H1 (cell line): ENCODE results near the gene ARFGAP3. TPM values are rescaled to one million over a fixed set of nuclear protein-coding genes. Genes with fewer than 3 reads are reported as not detected.
A peak's percentile ranks its signal among the peaks of the same experiment; 100 is the strongest.

Experiments used
- CTCF ChIA-PET: fragments of 300-600 bp; sonication (Branson Sonifier 250); formaldehyde crosslinking; loops from one replicate; lab custom pipeline; 2021; ENCODE audit not compliant: partially characterized antibody; lab: Charles Lee
- POLR2A ChIA-PET: fragments of 300-600 bp; sonication (Branson Sonifier 250); formaldehyde crosslinking; loops from one replicate; lab custom pipeline; 2021; ENCODE audit warnings: inconsistent platforms; ENCODE audit not compliant: partially characterized antibody; lab: Charles Lee
- DNase-seq, 2 experiments: peaks; one replicate each; pipeline versions ENCODE4 v3.0.0 to v3.0.0-alpha.2; 2010 to 2022; ENCODE audit warnings: low spot score in 2 of 2, low read depth in 1 of 2, mixed read lengths in 1 of 2
- FAIRE-seq: peaks from 2 replicates; lab custom pipeline; 2011; peaks lifted over from hg19 to GRCh38; lab: Jason Lieb, UNC
- H2AFZ ChIP-seq: 2 replicates; pipeline ENCODE4 v1.8.1; 2012; ENCODE audit warnings: low read length, inconsistent platforms
- H2AK5ac ChIP-seq: 2 replicates; pipeline ENCODE4 v1.6.1; 2013; ENCODE audit warnings: low read depth, low read length
- H2BK120ac ChIP-seq: replicated peaks from 2 replicates; pipeline ENCODE3; 2013; ENCODE audit warnings: low read depth, low read length, inconsistent platforms
- H2BK12ac ChIP-seq: 2 replicates; pipeline ENCODE4 v1.6.1; 2013; ENCODE audit warnings: low read depth, low read length
- H2BK15ac ChIP-seq: 2 replicates; pipeline ENCODE4 v1.6.1; 2013; ENCODE audit warnings: low read length
- H2BK20ac ChIP-seq: 2 replicates; pipeline ENCODE4 v1.6.1; 2013; ENCODE audit warnings: low read length
- H2BK5ac ChIP-seq: 2 replicates; pipeline ENCODE4 v1.6.1; 2013; ENCODE audit warnings: low read depth, low read length
- H3K14ac ChIP-seq: 2 replicates; pipeline ENCODE4 v1.6.1; 2013; ENCODE audit warnings: inconsistent platforms; ENCODE audit not compliant: insufficient read length
- H3K18ac ChIP-seq: 2 replicates; pipeline ENCODE4 v1.6.1; 2013; ENCODE audit warnings: low read length; ENCODE audit errors: extremely low read depth
- H3K23ac ChIP-seq: 2 replicates; pipeline ENCODE4 v1.6.1; 2013; ENCODE audit warnings: inconsistent platforms; ENCODE audit not compliant: insufficient read length
- H3K23me2 ChIP-seq: 2 replicates; pipeline ENCODE4 v1.6.1; 2013; ENCODE audit warnings: low read depth, low read length
- H3K27ac ChIP-seq: 2 replicates; pipeline ENCODE4 v1.6.1; 2011; ENCODE audit warnings: low read depth, low read length, inconsistent platforms
- H3K27me3 ChIP-seq, 4 experiments: replicated peaks in 1 of 4; 1 replicate in 1 of 4; 2 replicates in 3 of 4; pipeline versions ENCODE4 v1.6.1 to v1.8.1; 2011 to 2013; ENCODE audit warnings: low read length in 3 of 4, mild to moderate bottlenecking in 3 of 4, inconsistent platforms in 2 of 4, mixed read lengths in 2 of 4, moderate library complexity in 1 of 4; ENCODE audit not compliant: control insufficient read depth in 3 of 4, insufficient read depth in 3 of 4; ENCODE audit errors: extremely low read depth in 1 of 4
- H3K36me3 ChIP-seq, 4 experiments: 2 replicates each; pipeline versions ENCODE4 v1.6.1 to v1.8.1; 2011 to 2013; ENCODE audit warnings: mild to moderate bottlenecking in 4 of 4, low read length in 3 of 4, moderate library complexity in 2 of 4, control low read depth in 1 of 4, inconsistent platforms in 1 of 4; ENCODE audit not compliant: insufficient read depth in 4 of 4, control insufficient read depth in 2 of 4
- H3K4ac ChIP-seq: replicated peaks from 2 replicates; pipeline ENCODE3; 2013; ENCODE audit warnings: low read length, low read depth, mixed read lengths, inconsistent platforms; ENCODE audit not compliant: insufficient read length
- H3K4me1 ChIP-seq, 4 experiments: replicated peaks in 1 of 4; 1 replicate in 1 of 4; 2 replicates in 3 of 4; pipeline versions ENCODE4 v1.6.1 to v1.8.1; 2011 to 2013; ENCODE audit warnings: low read length in 3 of 4, inconsistent platforms in 2 of 4, mixed read lengths in 1 of 4; ENCODE audit not compliant: insufficient read depth in 4 of 4, control insufficient read depth in 3 of 4
- H3K4me2 ChIP-seq, 2 experiments: 2 replicates each; pipeline versions ENCODE4 v1.6.1 to v1.8.1; 2011 to 2013; ENCODE audit warnings: low read depth in 2 of 2, low read length in 2 of 2, control low read depth in 1 of 2, inconsistent platforms in 1 of 2, mild to moderate bottlenecking in 1 of 2; ENCODE audit not compliant: insufficient read depth in 1 of 2
- H3K4me3 ChIP-seq, 4 experiments: fragments of 200-600, 300-600 bp in 1 of 4; sonication (generic), shearing (Covaris generic), sonication (Bioruptor Twin) in 1 of 4; 2 replicates each; pipeline versions ENCODE4 v1.5.1 to v1.8.1; 2011 to 2016; ENCODE audit warnings: low read length in 4 of 4, low read depth in 3 of 4, control low read depth in 2 of 4, inconsistent platforms in 2 of 4, mild to moderate bottlenecking in 2 of 4, mixed read lengths in 1 of 4, moderate library complexity in 1 of 4; ENCODE audit not compliant: insufficient read depth in 2 of 4; ENCODE audit errors: extremely low read depth in 1 of 4
- H3K56ac ChIP-seq: replicated peaks from 2 replicates; pipeline ENCODE3; 2013; ENCODE audit warnings: low read depth, mild to moderate bottlenecking, mixed read lengths, low read length, inconsistent platforms; ENCODE audit not compliant: insufficient read length
- H3K79me1 ChIP-seq: 2 replicates; pipeline ENCODE4 v1.6.1; 2013; ENCODE audit warnings: low read depth, low read length, control low read depth
- H3K79me2 ChIP-seq, 2 experiments: 2 replicates each; pipeline versions ENCODE4 v1.6.1 to v1.8.1; 2012 to 2013; ENCODE audit warnings: low read length in 2 of 2, mild to moderate bottlenecking in 2 of 2, inconsistent platforms in 1 of 2; ENCODE audit not compliant: insufficient read depth in 2 of 2, control insufficient read depth in 1 of 2
- H3K9ac ChIP-seq, 4 experiments: replicated peaks in 1 of 4; 1 replicate in 1 of 4; 2 replicates in 3 of 4; pipeline versions ENCODE4 v1.6.1 to v1.8.1; 2011 to 2013; ENCODE audit warnings: low read depth in 3 of 4, low read length in 3 of 4, control low read depth in 2 of 4, mild to moderate bottlenecking in 2 of 4, moderate library complexity in 2 of 4, inconsistent platforms in 1 of 4; ENCODE audit errors: extremely low read depth in 1 of 4
- H3K9me3 ChIP-seq, 2 experiments: 2 replicates each; pipeline versions ENCODE4 v1.6.1 to v1.8.1; 2012 to 2013; ENCODE audit warnings: mild to moderate bottlenecking in 2 of 2, moderate library complexity in 2 of 2, control low read depth in 1 of 2, inconsistent platforms in 1 of 2, low read depth in 1 of 2, low read length in 1 of 2, mixed read lengths in 1 of 2; ENCODE audit not compliant: insufficient read depth in 2 of 2
- H4K20me1 ChIP-seq, 2 experiments: replicated peaks in 1 of 2; 2 replicates each; pipeline versions ENCODE3 to v1.8.1; 2011 to 2013; ENCODE audit warnings: inconsistent platforms in 2 of 2, low read length in 2 of 2, mild to moderate bottlenecking in 1 of 2; ENCODE audit not compliant: insufficient read depth in 2 of 2, control insufficient read depth in 1 of 2
- H4K5ac ChIP-seq: 2 replicates; pipeline ENCODE4 v1.6.1; 2013; ENCODE audit warnings: low read length, low read depth, mixed read lengths, inconsistent platforms; ENCODE audit not compliant: insufficient read length
- H4K8ac ChIP-seq: 2 replicates; pipeline ENCODE4 v1.8.0; 2013; ENCODE audit warnings: mild to moderate bottlenecking, moderate library complexity, low read length, inconsistent platforms; ENCODE audit not compliant: insufficient read depth; ENCODE audit errors: extremely low read depth
- H4K91ac ChIP-seq: replicated peaks from 2 replicates; pipeline ENCODE3; 2013; ENCODE audit warnings: low read length, mixed read lengths, inconsistent platforms; ENCODE audit not compliant: insufficient read length
- ASH2L ChIP-seq: fragments of 200-600, 300-600 bp; sonication (generic); IDR thresholded peaks from one replicate; pipeline ENCODE4 v1.7.1; 2017; ENCODE audit warnings: low read length
- BCL11A ChIP-seq, 2 experiments: IDR thresholded peaks; one replicate each; pipeline ENCODE4 v1.6.1; 2011; ENCODE audit warnings: low read depth in 2 of 2, low read length in 2 of 2, mild to moderate bottlenecking in 2 of 2
- RFX5 ChIP-seq: IDR thresholded peaks from 2 replicates; pipeline ENCODE4 v1.6.1; 2011; ENCODE audit warnings: low read depth, low read length, improper control_type of control experiment, borderline replicate concordance
- TBP ChIP-seq: IDR thresholded peaks from 2 replicates; pipeline ENCODE4 v1.6.1; 2011; ENCODE audit warnings: low read depth, low read length, improper control_type of control experiment
- WGBS, 2 experiments: shearing (Covaris generic) in 1 of 2; methylation state at CpG; one replicate each; pipeline versions ENCODE4 v1.1.6 to v1.1.7; 2013 to 2015; ENCODE audit warnings: low lambda C conversion rate in 2 of 2, mixed read lengths in 2 of 2, inconsistent platforms in 1 of 2, low coverage in 1 of 2, missing lambda C conversion rate in 1 of 2; ENCODE audit not compliant: insufficient replicate concordance in 2 of 2, insufficient coverage in 1 of 2, insufficient read length in 1 of 2; ENCODE audit errors: extremely low coverage in 1 of 2, missing lambda C conversion rate in 1 of 2; 5-methylcytosine and 5-hydroxymethylcytosine counted together
- polyA plus RNA-seq, 7 experiments: library from polyadenylated mRNA; depleted of rRNA in 3 of 7; stranded (reverse) in 5 of 7; unstranded in 2 of 7; fragments of >200 nt in 5 of 7; fragments of 200-250 nt in 2 of 7; gene quantifications; 1 replicate in 5 of 7; 2 replicates in 1 of 7; 4 replicates in 1 of 7; pipeline versions ENCODE4 v1.2.1 to v1.2.3, GENCODE V29; 2011 to 2013; ENCODE audit warnings: missing spikeins in 2 of 7, mixed read lengths in 2 of 7
- total RNA-seq: library from RNA; stranded (reverse); fragmentation: NEBNext Ultra II Directional; extraction: Animal tissue kit (Norgen Biotek cat#: 25700); gene quantifications from 2 replicates; pipeline ENCODE4 v1.2.1, GENCODE V29; 2021

Gene ARFGAP3
- total and polyA plus RNA-seq, 2 of the 8 experiments (the other 6 are each of a cell fraction or from before 2014, with no cell fraction given): 9.7 to 16.0 TPM

GRCh38 chr22:42760806-42761565, 96.1 kb downstream of the ARFGAP3 start:
- Histone ChIP-seq H3K79me1 (no peaks in the 10 kb centered on the region), H4K91ac (no peak overlapping the region), H2BK120ac (no peak overlapping the region), H2BK5ac (no peak overlapping the region), H3K23me2 (peaks cover 3% of the 10 kb centered on the region; the same call in 1 of the 2 replicates), H4K8ac (no peak overlapping the region; the same call in 1 of the 2 replicates), H2AFZ (peak overlapping the region; percentile 51; the same call in 1 of the 2 replicates), H3K18ac (no peak overlapping the region), H2BK15ac (no peak overlapping the region), H3K4ac (no peak overlapping the region), H3K9me3 (no peaks in the 10 kb centered on the region), H3K36me3 (no peaks in the 10 kb centered on the region), H3K79me2 (no peaks in the 10 kb centered on the region), H3K23ac (no peak overlapping the region), H3K56ac (no peak overlapping the region), H2BK20ac (no peak overlapping the region), H3K4me2 (no peak overlapping the region), H3K4me1 (peaks cover 0 to 11% (median 4%) of the 10 kb centered on the region in 4 experiments; a peak in 5 of 7 replicates), H4K5ac (no peak overlapping the region), H3K9ac (no peak overlapping the region), H3K27ac (no peak overlapping the region), H2BK12ac (no peak overlapping the region), H4K20me1 (no peaks in the 10 kb centered on the region), H3K27me3 (no peaks in the 10 kb centered on the region; a peak in 1 of 7 replicates), H3K4me3 (no peak overlapping the region), H3K14ac (no peak overlapping the region), H2AK5ac (no peak overlapping the region)
- ChIA-PET CTCF (interaction anchor here (1.7 kb wide), 1 partner anchor 10 kb away, joined by 5 read pairs; no protein-coding TSS in a partner anchor), POLR2A (interaction anchor here (0.6 kb wide), 1 partner anchor 257 kb away, joined by 3 read pairs; no protein-coding TSS in a partner anchor)
- DNase-seq (no peak), FAIRE-seq (no peak)
- WGBS, 2 experiments: 87% methylated on average over 17 of the region's 18 CpGs; no CpG with 5 or more reads in 1 of the 2 experiments
- TF ChIP-seq TBP: no peak
- TF ChIP-seq RFX5: no peak
- no peak for TF ChIP-seq ASH2L
- no peak for TF ChIP-seq BCL11A (IDR thresholded peaks at IDR 0.05; ENCODE audit: low read depth in 2 of 2, low read length in 2 of 2)
